Smooth muscle cell (in vitro differentiated cells): ENCODE measurements around the gene NXPH4. TPM values are rescaled to one million over a fixed set of nuclear protein-coding genes. Genes with fewer than 3 reads are reported as not detected.

ENCODE experiments used
- DNase-seq: peaks from one replicate; lab custom pipeline; 2025; ENCODE audit not compliant: unreplicated experiment; lab: John Stamatoyannopoulos, UW
- H2AFZ ChIP-seq: fragments of 200-600 bp; sonication (generic); 2 replicates; pipeline ENCODE4 v1.6.0; 2016; ENCODE audit warnings: antibody characterized with exemption, low read depth, mild to moderate bottlenecking
- H3F3A ChIP-seq: fragments of 200-600 bp; sonication (generic); 2 replicates; pipeline ENCODE4 v1.6.0; 2017; ENCODE audit warnings: antibody characterized with exemption, low read depth
- H3K27ac ChIP-seq: fragments of 200-600 bp; sonication (generic); 2 replicates; pipeline ENCODE4 v1.5.1; 2016; ENCODE audit warnings: low read depth, mild to moderate bottlenecking
- H3K27me3 ChIP-seq: fragments of 200-600 bp; sonication (generic); 2 replicates; pipeline ENCODE4 v1.6.1; 2016; ENCODE audit warnings: low read depth, mild to moderate bottlenecking
- H3K36me3 ChIP-seq: fragments of 200-600 bp; sonication (generic); 2 replicates; pipeline ENCODE4 v1.5.1; 2016; ENCODE audit warnings: low read depth
- H3K4me1 ChIP-seq: fragments of 200-600 bp; sonication (generic); 2 replicates; pipeline ENCODE4 v1.5.1; 2016; ENCODE audit warnings: low read depth
- H3K4me2 ChIP-seq: fragments of 200-600 bp; sonication (generic); 2 replicates; pipeline ENCODE4 v1.6.0; 2016; ENCODE audit warnings: mild to moderate bottlenecking
- H3K4me3 ChIP-seq: fragments of 200-600 bp; sonication (generic); 2 replicates; pipeline ENCODE4 v1.5.1; 2016; ENCODE audit warnings: mild to moderate bottlenecking
- H3K79me2 ChIP-seq: fragments of 200-600 bp; sonication (generic); 2 replicates; pipeline ENCODE4 v1.6.0; 2016; ENCODE audit warnings: low read depth, mild to moderate bottlenecking
- H3K9ac ChIP-seq: fragments of 200-600 bp; sonication (generic); 2 replicates; pipeline ENCODE4 v1.6.0; 2016; ENCODE audit warnings: low read depth
- H3K9me3 ChIP-seq: fragments of 200-600 bp; sonication (generic); replicated peaks from 2 replicates; pipeline ENCODE4 v1.5.1; 2016; ENCODE audit warnings: low read depth
- H4K20me1 ChIP-seq: fragments of 200-600 bp; sonication (generic); 2 replicates; pipeline ENCODE4 v1.6.0; 2016; ENCODE audit warnings: low read depth
- whole genome bisulfite sequencing: methylation state at CpG from one replicate; pipeline ENCODE4 v1.1.7; 2016; ENCODE audit warnings: low lambda C conversion rate; 5-methylcytosine and 5-hydroxymethylcytosine counted together
- polyA plus RNA-seq: library from polyadenylated mRNA; unstranded; fragments of >200 nt; fragmentation: Nextera tagmentation; extraction: Ambion mirVana; gene quantifications from 2 replicates; pipeline ENCODE4 v1.2.1, GENCODE V29; 2016
- total RNA-seq: library from RNA; depleted of rRNA; stranded (reverse); fragments of >200 nt; gene quantifications from 2 replicates; pipeline ENCODE4 v1.2.3, GENCODE V29; 2014
- TF ChIP-seq, protein P1 (sequence below): fragments of 200-600 bp; sonication (generic); IDR thresholded peaks from 2 replicates; pipeline ENCODE4 v1.5.1; 2017; ENCODE audit warnings: borderline replicate concordance, mild to moderate bottlenecking, antibody characterized with exemption; ENCODE audit not compliant: insufficient read depth, poor library complexity, severe bottlenecking

Gene NXPH4
- total and polyA plus RNA-seq, 2 experiments from 2014 or later: 3.9 to 10.7 TPM

DNA sequence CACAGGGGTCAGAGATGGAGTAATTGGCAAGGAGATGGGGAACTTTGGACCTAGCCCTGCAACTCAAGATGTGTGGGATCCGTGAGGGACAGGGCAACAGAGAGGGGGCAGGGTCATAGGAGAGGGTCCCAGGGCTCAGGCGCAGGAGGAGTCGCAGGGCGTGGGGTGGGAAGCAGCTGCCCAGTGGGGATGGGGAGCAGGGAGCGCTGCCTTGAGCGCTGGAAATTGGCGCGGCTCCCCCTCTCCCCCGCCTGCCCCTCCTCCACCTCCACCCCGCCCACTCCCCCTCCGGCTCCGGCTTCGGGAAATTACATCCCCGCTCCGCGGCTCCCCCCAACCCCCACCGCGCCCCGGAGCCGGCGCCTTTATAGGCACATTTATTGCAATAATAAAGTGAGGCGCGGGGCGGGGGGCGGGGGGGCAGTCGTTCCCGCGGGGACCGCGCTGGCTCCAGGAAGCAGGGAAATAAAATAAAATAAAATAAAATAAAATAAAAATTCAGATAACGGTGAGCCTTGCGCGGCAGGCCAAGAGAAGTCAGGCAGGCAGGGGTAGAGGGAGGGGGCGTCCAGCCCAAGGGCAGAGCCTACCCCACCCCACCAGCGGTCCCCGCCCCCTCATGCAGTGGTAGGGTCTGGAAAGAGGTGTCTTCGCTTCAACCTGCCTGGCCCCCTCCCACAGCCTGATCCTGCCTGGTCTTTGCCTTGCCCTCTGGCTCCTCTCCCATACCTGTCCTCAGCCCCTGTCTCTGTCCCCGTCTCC, 3.6 kb downstream of the NXPH4 start:
- Histone ChIP-seq H3K27ac (no peak overlapping the region), H3K79me2 (no peaks in the 10 kb centered on the region), H3K36me3 (no peaks in the 10 kb centered on the region), H3K4me1 (peaks cover 33% of the 10 kb centered on the region), H3K4me2 (peak overlapping the region; percentile 68), H4K20me1 (peaks cover 8% of the 10 kb centered on the region), H3K9me3 (no peaks in the 10 kb centered on the region), H2AFZ (no peak overlapping the region), H3K9ac (no peak overlapping the region), H3K4me3 (peak overlapping the region; percentile 8), H3K27me3 (peaks cover 86% of the 10 kb centered on the region), H3F3A (peaks cover 4% of the 10 kb centered on the region)
- 9% methylated on average over 14 of the region's 38 CpGs for WGBS
- no peak for DNase-seq
- TF ChIP-seq, protein P1, sequence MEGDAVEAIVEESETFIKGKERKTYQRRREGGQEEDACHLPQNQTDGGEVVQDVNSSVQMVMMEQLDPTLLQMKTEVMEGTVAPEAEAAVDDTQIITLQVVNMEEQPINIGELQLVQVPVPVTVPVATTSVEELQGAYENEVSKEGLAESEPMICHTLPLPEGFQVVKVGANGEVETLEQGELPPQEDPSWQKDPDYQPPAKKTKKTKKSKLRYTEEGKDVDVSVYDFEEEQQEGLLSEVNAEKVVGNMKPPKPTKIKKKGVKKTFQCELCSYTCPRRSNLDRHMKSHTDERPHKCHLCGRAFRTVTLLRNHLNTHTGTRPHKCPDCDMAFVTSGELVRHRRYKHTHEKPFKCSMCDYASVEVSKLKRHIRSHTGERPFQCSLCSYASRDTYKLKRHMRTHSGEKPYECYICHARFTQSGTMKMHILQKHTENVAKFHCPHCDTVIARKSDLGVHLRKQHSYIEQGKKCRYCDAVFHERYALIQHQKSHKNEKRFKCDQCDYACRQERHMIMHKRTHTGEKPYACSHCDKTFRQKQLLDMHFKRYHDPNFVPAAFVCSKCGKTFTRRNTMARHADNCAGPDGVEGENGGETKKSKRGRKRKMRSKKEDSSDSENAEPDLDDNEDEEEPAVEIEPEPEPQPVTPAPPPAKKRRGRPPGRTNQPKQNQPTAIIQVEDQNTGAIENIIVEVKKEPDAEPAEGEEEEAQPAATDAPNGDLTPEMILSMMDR: no peak

DNA sequence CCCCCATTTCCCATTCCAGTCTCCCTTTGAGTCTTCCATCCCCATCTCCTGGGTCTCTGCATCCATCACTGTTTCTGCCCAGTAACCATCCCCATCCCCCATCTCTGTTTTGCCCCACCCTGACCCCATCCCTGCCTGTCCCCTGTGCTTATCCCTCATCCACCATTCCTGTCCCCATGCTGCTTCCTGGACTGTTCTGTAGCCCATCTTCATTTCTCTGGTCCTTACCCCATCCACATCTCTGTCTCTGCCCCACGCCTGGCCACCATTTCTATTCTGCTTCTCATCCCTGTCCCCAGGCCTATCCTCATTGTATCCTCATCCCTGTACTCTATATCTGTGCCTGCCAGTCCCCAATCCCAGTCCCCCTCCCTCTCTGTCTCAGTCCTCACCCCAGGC, 4.2 kb downstream of the NXPH4 start:
- no peak overlapping the region for H3K9ac ChIP-seq
- H3K27me3 ChIP-seq: peaks cover 86% of the 10 kb centered on the region
- H3K79me2 ChIP-seq: no peaks in the 10 kb centered on the region
- no peak overlapping the region for H3K4me3 ChIP-seq
- TF ChIP-seq, protein P1: no peak
- no peak overlapping the region for H3K27ac ChIP-seq
- no peak overlapping the region for H2AFZ ChIP-seq
- WGBS: 44% methylated on average over 1 of the region's 1 CpG
- no peak overlapping the region for H3K4me2 ChIP-seq
- H3K4me1 ChIP-seq: peaks cover 33% of the 10 kb centered on the region
- no peaks in the 10 kb centered on the region for H3K36me3 ChIP-seq
- no peak for DNase-seq
- peaks cover 4% of the 10 kb centered on the region for H3F3A ChIP-seq
- H4K20me1 ChIP-seq: peaks cover 6% of the 10 kb centered on the region
- H3K9me3 ChIP-seq: no peaks in the 10 kb centered on the region

DNA sequence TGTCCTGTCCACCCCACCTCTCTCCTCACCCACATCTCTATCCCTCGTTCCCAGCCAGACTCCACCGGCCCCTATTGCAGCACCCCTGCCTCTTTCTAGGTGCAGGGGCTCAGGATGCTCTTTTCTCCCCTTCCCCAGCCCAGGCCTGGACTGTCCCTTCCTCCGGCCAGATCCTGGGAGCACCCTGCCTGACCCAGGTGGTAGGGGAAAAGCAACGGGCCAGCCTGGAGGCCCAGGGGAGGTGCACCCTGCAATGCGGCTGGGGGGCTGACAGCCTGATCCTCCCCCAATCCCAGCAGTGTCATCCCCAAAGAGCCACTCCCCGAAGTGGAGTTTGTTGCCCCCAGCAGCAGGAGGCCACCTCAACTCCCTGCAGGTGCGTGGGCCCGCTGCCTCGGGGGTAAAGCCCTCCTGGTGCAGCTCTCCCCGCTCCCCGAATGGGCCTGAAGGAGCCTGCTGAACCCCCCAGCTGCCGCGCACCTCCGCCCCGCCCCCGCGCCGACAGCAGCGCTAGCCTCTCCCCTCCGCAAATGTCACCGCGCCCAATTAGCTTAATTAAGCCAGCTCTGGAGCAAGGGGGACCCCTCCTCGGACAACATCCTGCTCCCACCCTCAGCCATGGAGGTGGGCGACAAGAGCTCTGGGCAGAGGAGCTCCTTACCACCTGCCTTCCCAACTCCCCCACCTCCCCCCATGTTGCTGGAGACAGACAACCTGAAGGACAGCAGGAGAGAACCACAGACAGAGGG, 4.7 kb downstream of the NXPH4 start:
- Histone ChIP-seq H3K9me3 (no peaks in the 10 kb centered on the region), H4K20me1 (peaks cover 6% of the 10 kb centered on the region), H2AFZ (no peak overlapping the region), H3K4me2 (no peak overlapping the region), H3K27ac (no peak overlapping the region), H3K27me3 (peaks cover 86% of the 10 kb centered on the region), H3F3A (peaks cover 4% of the 10 kb centered on the region), H3K36me3 (no peaks in the 10 kb centered on the region), H3K4me3 (no peak overlapping the region), H3K4me1 (peaks cover 33% of the 10 kb centered on the region), H3K79me2 (no peaks in the 10 kb centered on the region), H3K9ac (no peak overlapping the region)
- DNase-seq: no peak
- TF ChIP-seq, protein P1: no peak
- WGBS: 26% methylated on average over 13 of the region's 24 CpGs
